ENCODE data around the gene REC8. TPM values are rescaled to one million over a fixed set of nuclear protein-coding genes. Genes with fewer than 3 reads are reported as not detected.

REC8 gene
- total and polyA plus RNA-seq, 2 of the 13 experiments (the other 11 are each of a cell fraction or from before 2014, with no cell fraction given), result 3.4 to 14.7 TPM

DNA sequence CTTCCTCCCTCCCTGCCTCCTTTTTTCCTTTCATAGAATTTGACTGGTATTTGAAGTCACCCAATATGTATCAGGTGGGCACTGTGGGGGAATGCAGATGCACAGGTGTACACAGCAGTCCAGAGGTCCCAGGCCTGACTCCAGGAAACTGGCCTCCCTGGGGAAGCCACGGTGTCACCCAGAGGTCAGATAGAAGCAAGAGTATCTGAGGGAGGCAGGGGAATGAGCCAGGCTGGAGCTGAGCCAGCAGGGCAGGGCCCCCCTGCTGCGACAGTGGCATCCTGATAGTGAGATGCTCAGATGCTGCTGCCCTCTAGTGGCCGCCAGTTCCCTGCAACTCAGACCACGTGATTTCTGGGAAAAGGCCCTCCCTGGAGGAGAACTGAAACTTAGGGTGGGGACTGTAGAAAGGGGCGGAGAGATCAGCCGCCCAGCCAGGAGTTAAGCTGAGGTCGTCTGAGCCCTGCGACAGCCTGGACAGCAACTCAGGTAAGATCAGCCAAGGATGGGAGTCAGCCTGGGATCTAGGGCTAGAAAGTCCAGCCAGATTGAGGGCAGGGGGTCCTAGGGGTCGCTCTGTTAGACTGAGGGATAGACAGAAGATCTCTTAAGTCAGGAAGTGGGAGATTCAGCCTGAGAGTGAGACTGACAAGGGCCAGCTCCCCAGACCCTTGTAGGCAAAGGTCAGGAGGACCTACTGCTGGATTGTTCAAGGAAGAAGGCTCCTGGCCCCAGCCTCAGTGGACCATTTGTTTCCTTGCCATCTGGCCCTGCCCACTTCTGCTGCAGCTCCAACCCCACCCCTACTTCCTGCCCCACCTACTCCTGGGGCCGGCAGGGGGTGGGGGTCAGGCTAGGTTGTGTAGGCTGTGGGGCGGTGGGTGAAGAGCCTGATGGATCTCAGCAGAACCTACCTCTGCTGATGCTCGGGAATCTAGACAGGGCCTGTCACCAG lies 10.8 kb upstream of the REC8 start, which contains the start of gene IRF9 (continued):
- TF ChIP-seq ZNF501 (CRISPR knock-in tag; IDR thresholded peaks at IDR 0.05), result peak; percentile 99
- TF ChIP-seq, protein P1, sequence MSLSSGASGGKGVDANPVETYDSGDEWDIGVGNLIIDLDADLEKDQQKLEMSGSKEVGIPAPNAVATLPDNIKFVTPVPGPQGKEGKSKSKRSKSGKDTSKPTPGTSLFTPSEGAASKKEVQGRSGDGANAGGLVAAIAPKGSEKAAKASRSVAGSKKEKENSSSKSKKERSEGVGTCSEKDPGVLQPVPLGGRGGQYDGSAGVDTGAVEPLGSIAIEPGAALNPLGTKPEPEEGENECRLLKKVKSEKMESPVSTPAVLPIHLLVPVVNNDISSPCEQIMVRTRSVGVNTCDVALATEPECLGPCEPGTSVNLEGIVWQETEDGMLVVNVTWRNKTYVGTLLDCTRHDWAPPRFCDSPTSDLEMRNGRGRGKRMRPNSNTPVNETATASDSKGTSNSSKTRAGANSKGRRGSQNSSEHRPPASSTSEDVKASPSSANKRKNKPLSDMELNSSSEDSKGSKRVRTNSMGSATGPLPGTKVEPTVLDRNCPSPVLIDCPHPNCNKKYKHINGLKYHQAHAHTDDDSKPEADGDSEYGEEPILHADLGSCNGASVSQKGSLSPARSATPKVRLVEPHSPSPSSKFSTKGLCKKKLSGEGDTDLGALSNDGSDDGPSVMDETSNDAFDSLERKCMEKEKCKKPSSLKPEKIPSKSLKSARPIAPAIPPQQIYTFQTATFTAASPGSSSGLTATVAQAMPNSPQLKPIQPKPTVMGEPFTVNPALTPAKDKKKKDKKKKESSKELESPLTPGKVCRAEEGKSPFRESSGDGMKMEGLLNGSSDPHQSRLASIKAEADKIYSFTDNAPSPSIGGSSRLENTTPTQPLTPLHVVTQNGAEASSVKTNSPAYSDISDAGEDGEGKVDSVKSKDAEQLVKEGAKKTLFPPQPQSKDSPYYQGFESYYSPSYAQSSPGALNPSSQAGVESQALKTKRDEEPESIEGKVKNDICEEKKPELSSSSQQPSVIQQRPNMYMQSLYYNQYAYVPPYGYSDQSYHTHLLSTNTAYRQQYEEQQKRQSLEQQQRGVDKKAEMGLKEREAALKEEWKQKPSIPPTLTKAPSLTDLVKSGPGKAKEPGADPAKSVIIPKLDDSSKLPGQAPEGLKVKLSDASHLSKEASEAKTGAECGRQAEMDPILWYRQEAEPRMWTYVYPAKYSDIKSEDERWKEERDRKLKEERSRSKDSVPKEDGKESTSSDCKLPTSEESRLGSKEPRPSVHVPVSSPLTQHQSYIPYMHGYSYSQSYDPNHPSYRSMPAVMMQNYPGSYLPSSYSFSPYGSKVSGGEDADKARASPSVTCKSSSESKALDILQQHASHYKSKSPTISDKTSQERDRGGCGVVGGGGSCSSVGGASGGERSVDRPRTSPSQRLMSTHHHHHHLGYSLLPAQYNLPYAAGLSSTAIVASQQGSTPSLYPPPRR (CRISPR knock-in tag; IDR thresholded peaks at IDR 0.05; ENCODE audit: borderline replicate concordance), result peak; percentile 66; the same call in 1 of the 2 replicates
- TF ChIP-seq, protein P2, sequence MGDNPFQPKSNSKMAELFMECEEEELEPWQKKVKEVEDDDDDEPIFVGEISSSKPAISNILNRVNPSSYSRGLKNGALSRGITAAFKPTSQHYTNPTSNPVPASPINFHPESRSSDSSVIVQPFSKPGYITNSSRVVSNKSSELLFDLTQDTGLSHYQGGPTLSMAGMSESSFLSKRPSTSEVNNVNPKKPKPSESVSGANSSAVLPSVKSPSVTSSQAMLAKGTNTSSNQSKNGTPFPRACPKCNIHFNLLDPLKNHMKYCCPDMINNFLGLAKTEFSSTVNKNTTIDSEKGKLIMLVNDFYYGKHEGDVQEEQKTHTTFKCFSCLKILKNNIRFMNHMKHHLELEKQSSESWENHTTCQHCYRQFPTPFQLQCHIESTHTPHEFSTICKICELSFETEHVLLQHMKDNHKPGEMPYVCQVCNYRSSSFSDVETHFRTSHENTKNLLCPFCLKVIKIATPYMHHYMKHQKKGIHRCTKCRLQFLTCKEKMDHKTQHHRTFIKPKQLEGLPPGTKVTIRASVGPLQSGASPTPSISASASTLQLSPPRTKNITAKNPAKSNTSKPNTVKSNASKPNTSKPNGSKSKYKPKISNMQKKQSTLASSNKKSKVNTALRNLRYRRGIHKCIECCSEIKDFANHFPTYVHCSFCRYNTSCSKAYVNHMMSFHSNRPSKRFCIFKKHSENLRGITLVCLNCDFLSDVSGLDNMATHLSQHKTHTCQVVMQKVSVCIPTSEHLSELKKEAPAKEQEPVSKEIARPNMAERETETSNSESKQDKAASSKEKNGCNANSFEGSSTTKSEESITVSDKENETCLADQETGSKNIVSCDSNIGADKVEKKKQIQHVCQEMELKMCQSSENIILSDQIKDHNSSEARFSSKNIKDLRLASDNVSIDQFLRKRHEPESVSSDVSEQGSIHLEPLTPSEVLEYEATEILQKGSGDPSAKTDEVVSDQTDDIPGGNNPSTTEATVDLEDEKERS (CRISPR knock-in tag; IDR thresholded peaks at IDR 0.05), result peak; percentile 97
- TF ChIP-seq ZNF589 (CRISPR knock-in tag; conservative IDR thresholded peaks at IDR 0.05), result peak; percentile 97; the same call in 1 of the 2 replicates
- peak; percentile 17; the same call in 1 of the 2 replicates for TF ChIP-seq RFX5 (IDR thresholded peaks at IDR 0.05; ENCODE audit: low read depth, low read length)
- peak; percentile 99 for TF ChIP-seq KAT7 (CRISPR knock-in tag; IDR thresholded peaks at IDR 0.05; ENCODE audit: borderline replicate concordance)
- peak; percentile 82 for TF ChIP-seq HNF4A (CRISPR knock-in tag; IDR thresholded peaks at IDR 0.05)
- TF ChIP-seq FLYWCH1 (CRISPR knock-in tag; IDR thresholded peaks at IDR 0.05), result no peak
- TF ChIP-seq ZSCAN12 (CRISPR knock-in tag; IDR thresholded peaks at IDR 0.05), result 0 out of 2 replicates have a peak, but pooled peaks have one; percentile 54
- TF ChIP-seq, protein P3, sequence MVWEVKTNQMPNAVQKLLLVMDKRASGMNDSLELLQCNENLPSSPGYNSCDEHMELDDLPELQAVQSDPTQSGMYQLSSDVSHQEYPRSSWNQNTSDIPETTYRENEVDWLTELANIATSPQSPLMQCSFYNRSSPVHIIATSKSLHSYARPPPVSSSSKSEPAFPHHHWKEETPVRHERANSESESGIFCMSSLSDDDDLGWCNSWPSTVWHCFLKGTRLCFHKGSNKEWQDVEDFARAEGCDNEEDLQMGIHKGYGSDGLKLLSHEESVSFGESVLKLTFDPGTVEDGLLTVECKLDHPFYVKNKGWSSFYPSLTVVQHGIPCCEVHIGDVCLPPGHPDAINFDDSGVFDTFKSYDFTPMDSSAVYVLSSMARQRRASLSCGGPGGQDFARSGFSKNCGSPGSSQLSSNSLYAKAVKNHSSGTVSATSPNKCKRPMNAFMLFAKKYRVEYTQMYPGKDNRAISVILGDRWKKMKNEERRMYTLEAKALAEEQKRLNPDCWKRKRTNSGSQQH (CRISPR knock-in tag; IDR thresholded peaks at IDR 0.05; ENCODE audit: low read depth), result peak; percentile 98
- TF ChIP-seq RORA (CRISPR knock-in tag; IDR thresholded peaks at IDR 0.05), result no peak
- peak; percentile 100 for TF ChIP-seq ZNF430 (CRISPR knock-in tag; IDR thresholded peaks at IDR 0.05)
- peak; percentile 58 for TF ChIP-seq ZNF263 (CRISPR knock-in tag; IDR thresholded peaks at IDR 0.05)
- TF ChIP-seq LCORL (IDR thresholded peaks at IDR 0.05), result no peak; the same call in 1 of the 2 replicates
- TF ChIP-seq LCORL (CRISPR knock-in tag; IDR thresholded peaks at IDR 0.05), result peak; percentile 99
- peak; percentile 58; the same call in 1 of the 2 replicates for TF ChIP-seq RFX3 (CRISPR knock-in tag; IDR thresholded peaks at IDR 0.05)
- peak; percentile 90; the same call in 1 of the 2 replicates for TF ChIP-seq PRMT3 (CRISPR knock-in tag; IDR thresholded peaks at IDR 0.05; ENCODE audit: borderline replicate concordance, low read depth)
- TF ChIP-seq HMG20B (CRISPR knock-in tag; conservative IDR thresholded peaks at IDR 0.05), result peak; percentile 97

Measured in HepG2 (cell line).